Measurements from ENCODE around the gene RNMT.
"Not testable (repeated sequence)": the region's sequence is repeated elsewhere in the genome, so short reads cannot be mapped to it uniquely, and the experiment has no call there.

RNMT gene

GRCh38 chr18:13726232-13726971 is at the start of gene RNMT, which contains the start of gene FAM210A:
Gene RNMT (plus strand): TSS chr18:13726673. CDS start chr18:13731518, 4,845 bp downstream.
Gene FAM210A (minus strand): TSS chr18:13726558. CDS start chr18:13682077, 44,481 bp downstream.
- peak; percentile 91 for DNase-seq (ENCODE audit: low read depth)

GRCh38 chr18:13677350-13677749 is 49.1 kb upstream of the RNMT start:
- not testable (repeated sequence) for DNase-seq (ENCODE audit: low read depth)

GRCh38 chr18:13680612-13681011 is 45.9 kb upstream of the RNMT start:
- DNase-seq (ENCODE audit: low read depth) = no peak

- no peak for DNase-seq (ENCODE audit: low read depth)
These were observed 44.8 kb upstream of the RNMT start for GRCh38 chr18:13681701-13682100.

GRCh38 chr18:13684546-13684945 is 41.9 kb upstream of the RNMT start:
- DNase-seq (ENCODE audit: low read depth) = no peak

- DNase-seq (ENCODE audit: low read depth) = no peak
These were observed 38.0 kb upstream of the RNMT start for GRCh38 chr18:13688191-13689136.

GRCh38 chr18:13690060-13690459 is 36.4 kb upstream of the RNMT start:
- DNase-seq (ENCODE audit: low read depth) = not testable (repeated sequence)

DNA sequence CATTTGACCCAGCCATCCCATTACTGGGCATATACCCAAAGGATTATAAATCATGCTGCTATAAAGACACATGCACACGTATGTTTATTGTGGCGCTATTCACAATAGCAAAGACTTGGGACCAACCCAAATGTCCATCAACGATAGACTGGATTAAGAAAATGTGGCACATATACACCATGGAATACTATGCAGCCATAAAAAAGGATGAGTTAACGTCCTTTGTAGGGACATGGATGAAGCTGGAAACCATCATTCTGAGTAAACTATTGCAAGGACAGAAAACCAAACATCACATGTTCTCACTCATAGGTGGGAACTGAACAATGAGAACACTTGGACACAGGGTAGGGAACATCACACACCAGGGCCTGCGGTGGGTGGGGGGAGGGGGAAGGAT is 31.1 kb upstream of the RNMT start:
- DNase-seq (ENCODE audit: low read depth) = not testable (repeated sequence)

DNA sequence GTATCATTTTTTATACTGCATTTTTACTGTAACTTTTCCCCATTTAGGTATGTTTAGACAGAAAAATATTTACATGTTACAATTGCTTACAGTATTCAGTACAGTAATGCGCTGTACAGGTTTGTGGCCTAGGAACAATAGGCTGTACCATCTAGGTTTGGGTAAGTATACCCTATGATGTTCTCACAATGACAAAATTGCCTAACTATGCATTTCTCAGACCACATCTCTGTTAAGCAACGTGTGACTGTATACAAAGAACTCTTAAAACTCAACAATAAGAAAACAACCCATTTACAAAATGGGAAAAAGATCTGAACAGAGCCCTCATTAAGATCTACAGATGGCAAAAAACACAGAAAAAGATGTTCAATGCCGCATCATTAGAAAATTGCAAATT is 29.5 kb upstream of the RNMT start:
- no peak for DNase-seq (ENCODE audit: low read depth)

- no peak for DNase-seq (ENCODE audit: low read depth)
These were observed 26.3 kb upstream of the RNMT start for GRCh38 chr18:13700153-13700552.

GRCh38 chr18:13703899-13704298 is 22.6 kb upstream of the RNMT start:
- no peak for DNase-seq (ENCODE audit: low read depth)

DNA sequence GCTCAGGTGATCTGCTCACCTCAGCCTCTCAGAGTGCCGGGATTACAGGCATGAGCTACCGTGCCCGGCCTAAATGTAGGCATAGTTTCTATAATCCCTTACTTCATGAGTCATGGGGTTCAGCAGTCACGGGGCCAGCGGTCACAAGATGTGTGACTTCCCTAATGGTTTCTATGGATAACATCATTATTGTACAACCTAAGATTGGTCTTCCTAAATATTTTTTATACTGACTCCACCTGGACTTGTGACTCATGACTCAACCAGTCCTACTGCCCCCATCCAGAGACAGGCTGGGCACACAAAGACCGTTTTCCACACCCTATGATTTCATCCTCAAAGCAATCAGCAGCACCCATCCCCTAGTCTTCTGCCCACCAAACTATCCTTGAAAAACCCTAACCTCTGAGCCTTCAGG is 16.1 kb upstream of the RNMT start:
- DNase-seq (ENCODE audit: low read depth) = no peak

DNA sequence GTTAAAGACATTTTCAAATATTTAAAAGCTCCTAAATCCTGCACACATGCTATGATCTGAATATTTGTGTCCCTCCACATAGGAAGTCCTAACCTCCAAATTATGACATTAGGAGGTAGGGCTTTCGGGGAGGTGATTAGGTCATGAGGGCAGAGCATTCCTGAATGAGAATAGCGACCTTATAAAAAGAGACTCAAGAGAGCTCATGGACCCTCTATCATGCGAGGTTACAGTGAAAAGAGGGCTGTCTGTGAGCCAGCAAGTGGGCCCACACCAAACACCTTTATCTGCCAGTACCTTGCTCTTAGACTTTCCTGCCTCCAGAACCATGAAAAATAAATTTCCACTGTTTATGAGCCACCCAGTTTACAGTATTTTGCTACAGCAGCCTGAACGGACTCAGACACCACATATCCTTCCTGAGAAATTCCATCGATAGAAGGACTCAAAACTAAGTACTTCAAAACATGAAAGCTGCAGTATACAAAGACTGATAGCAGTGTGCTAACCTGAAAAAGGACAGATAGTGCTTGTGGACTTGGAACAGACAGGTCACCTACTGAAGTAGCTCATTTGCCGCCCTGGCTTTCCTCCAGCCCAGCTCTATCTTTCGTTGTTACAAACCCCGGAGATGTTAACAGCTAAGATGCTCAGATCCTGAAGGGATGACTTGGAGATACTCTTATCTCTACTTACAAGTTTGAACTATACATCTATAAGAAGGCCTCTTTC is 13.9 kb upstream of the RNMT start:
- no peak for DNase-seq (ENCODE audit: low read depth)

DNA sequence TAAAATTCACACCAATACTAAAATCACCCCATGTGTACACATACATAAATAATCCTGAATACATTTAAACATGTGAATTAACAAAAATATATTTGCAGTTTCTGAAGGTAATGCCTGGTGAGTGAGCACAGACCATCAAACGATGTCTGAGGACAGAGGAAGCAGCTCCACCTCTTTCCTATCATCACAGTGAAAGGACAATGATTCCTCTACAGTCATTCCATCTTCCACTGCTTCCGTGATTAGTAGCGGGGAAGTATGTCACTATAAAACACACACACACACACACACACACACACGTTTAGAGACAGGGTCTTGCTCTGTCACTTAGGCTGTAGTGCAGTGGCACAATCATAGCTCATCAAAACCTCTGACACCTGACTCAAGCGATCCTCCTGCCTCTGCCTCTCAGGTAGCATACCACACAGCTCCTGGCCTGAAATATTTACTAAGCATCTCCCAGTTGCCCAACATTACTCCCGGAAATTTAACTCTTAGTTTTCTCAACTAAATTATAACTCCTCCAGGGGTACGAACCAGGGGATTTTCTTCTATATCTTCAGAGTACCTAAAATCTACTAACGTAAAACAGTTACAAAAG is 12.9 kb upstream of the RNMT start:
- no peak for DNase-seq (ENCODE audit: low read depth)

- no peak for DNase-seq (ENCODE audit: low read depth)
These were observed 11.1 kb upstream of the RNMT start for GRCh38 chr18:13715330-13715729.

DNA sequence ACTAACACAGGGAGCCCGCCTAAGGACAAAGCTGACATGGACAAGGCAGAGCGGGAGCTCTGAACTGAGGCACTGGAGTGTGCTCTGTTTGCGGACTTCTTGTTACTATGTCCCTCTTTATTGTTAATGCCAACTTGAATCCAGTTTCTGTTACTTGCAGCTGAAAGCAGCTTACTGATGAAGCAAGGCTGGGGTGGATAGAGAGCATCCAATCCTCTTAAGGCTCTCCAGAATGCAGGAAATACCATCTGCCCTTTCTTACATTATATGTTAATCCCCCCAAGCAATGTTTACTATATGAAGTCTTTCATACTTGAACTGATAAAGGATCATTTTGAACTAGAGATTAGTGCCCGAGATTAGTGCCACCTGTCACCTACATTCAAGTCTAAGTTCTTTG is 9.6 kb upstream of the RNMT start:
- DNase-seq (ENCODE audit: low read depth) = no peak

GRCh38 chr18:13720123-13720522 is 6.3 kb upstream of the RNMT start:
- no peak for DNase-seq (ENCODE audit: low read depth)

- no peak for DNase-seq (ENCODE audit: low read depth)
These were observed 5.6 kb upstream of the RNMT start for GRCh38 chr18:13720847-13721246.

GRCh38 chr18:13725566-13726231 is 774 bp upstream of the RNMT start:
- DNase-seq (ENCODE audit: low read depth) = no peak

DNA sequence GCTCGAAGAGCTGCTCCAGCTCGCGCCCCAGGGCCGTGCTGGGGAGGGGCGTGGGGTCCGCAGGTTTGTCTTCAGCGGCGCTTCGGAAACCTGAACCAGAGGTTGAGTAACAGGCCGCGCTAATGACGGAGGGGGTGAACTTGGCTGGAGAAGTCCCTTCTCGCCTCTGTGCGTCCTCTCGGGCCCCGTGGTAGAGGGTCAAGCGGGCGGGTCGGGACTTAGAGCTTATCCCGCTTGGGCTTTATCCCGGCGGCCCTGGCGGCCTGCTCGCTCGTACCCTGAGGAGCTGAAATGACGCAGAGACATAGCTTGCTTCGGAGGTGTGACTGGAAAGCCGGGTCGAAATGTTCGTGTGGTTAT is 479 bp downstream of the RNMT start:
- DNase-seq (ENCODE audit: low read depth) = no peak

GRCh38 chr18:13730481-13730880 is 4.0 kb downstream of the RNMT start:
- no peak for DNase-seq (ENCODE audit: low read depth)
